K562 (cell line): ENCODE data around the gene ATF6B. TPM values are rescaled to one million over a fixed set of nuclear protein-coding genes. Genes with fewer than 3 reads are reported as not detected.
A peak's percentile ranks its signal among the peaks of the same experiment; 100 is the strongest.

Experiments
- BACH1 ChIP-seq: fragments of 200-800 bp; sonication (Bioruptor generic); IDR thresholded peaks from 2 replicates; pipeline ENCODE4 v1.6.1; 2016; ENCODE audit warnings: missing genetic modification characterization, missing compliant biosample characterization
- EP300 ChIP-seq: IDR thresholded peaks from 2 replicates; pipeline ENCODE4 v1.6.1; 2012; ENCODE audit warnings: low read length, improper control_type of control experiment
- HEY1 ChIP-seq: fragments of 250-450 bp; sonication (Bioruptor Pico); IDR thresholded peaks from 2 replicates; pipeline ENCODE4 v1.5.0; 2020; ENCODE audit warnings: mild to moderate bottlenecking, moderate library complexity, borderline replicate concordance
- ILF3 ChIP-seq: fragments of 450-650 bp; IDR thresholded peaks from 2 replicates; pipeline ENCODE4 v1.6.1; 2018; ENCODE audit warnings: antibody characterized with exemption, mild to moderate bottlenecking, moderate library complexity, borderline replicate concordance
- MCM3 ChIP-seq: fragments of 450-650 bp; IDR thresholded peaks from 2 replicates; pipeline ENCODE4 v1.6.1; 2016
- NFXL1 ChIP-seq: fragments of 450-650 bp; formaldehyde crosslinking; IDR thresholded peaks from 2 replicates; pipeline ENCODE4 v1.4.0; 2021; ENCODE audit warnings: mild to moderate bottlenecking
- PHTF2 ChIP-seq: fragments of 250-450 bp; sonication (Bioruptor Pico); IDR thresholded peaks from 2 replicates; pipeline ENCODE4 v1.5.0; 2021; ENCODE audit warnings: mild to moderate bottlenecking
- TBP ChIP-seq: optimal IDR thresholded peaks from 2 replicates; pipeline ENCODE3; 2011; ENCODE audit warnings: low read depth, low read length, improper control_type of control experiment
- TEAD1 ChIP-seq, 2 experiments: fragments of 450-650 bp in 1 of 2; sonication (generic) in 1 of 2; formaldehyde crosslinking; IDR thresholded peaks; 2 replicates each; pipeline versions ENCODE4 v1.4.0 to v1.8.0; 2020 to 2022; ENCODE audit warnings: mild to moderate bottlenecking in 2 of 2, missing genetic modification reagents in 1 of 2
- U2AF1 ChIP-seq: fragments of 200-400 bp; formaldehyde crosslinking; optimal IDR thresholded peaks from 2 replicates; pipeline ENCODE3; 2017; ENCODE audit warnings: mild to moderate bottlenecking, low read depth, low read length, moderate library complexity
- ZHX1 ChIP-seq: fragments of 150-350 bp; conservative IDR thresholded peaks from 2 replicates; pipeline ENCODE4 v1.6.1; 2014; ENCODE audit warnings: low read length
- ZNF175 ChIP-seq: fragments of 200-800 bp; sonication (Bioruptor generic); IDR thresholded peaks from 2 replicates; pipeline ENCODE4 v1.6.1; 2016; ENCODE audit warnings: low read depth, mild to moderate bottlenecking, missing genetic modification characterization, missing compliant biosample characterization
- ZNF311 ChIP-seq: fragments of 250-450 bp; sonication (Bioruptor Pico); IDR thresholded peaks from 2 replicates; pipeline ENCODE4 v1.4.0; 2020; ENCODE audit warnings: mild to moderate bottlenecking, moderate library complexity
- ZNF444 ChIP-seq: fragments of 250-450 bp; sonication (Bioruptor Pico); IDR thresholded peaks from 2 replicates; pipeline ENCODE4 v1.4.0; 2020; ENCODE audit warnings: mild to moderate bottlenecking, moderate library complexity
- ZNF644 ChIP-seq: fragments of 200-800 bp; sonication (Bioruptor generic); IDR thresholded peaks from 2 replicates; pipeline ENCODE4 v1.6.1; 2016; ENCODE audit warnings: low read depth, missing genetic modification characterization, missing compliant biosample characterization
- polyA plus RNA-seq, 8 experiments: library from polyadenylated mRNA; depleted of rRNA in 4 of 8; stranded (reverse) in 5 of 8; unstranded in 3 of 8; fragments of >200 nt; fragmentation: Nextera tagmentation in 2 of 8; fragmentation: Illumina TruSeq in 1 of 8; extraction: Ambion mirVana in 2 of 8; extraction: Trizol in 1 of 8; gene quantifications; 2 replicates each; pipeline versions ENCODE4 v1.2.1 to v1.2.3, GENCODE V29; 2011 to 2014; ENCODE audit warnings: inconsistent platforms in 1 of 8, missing spikeins in 1 of 8
- total RNA-seq, 7 experiments: library from RNA; depleted of rRNA in 6 of 7; stranded (reverse); fragments of >200 nt in 6 of 7; fragmentation: Illumina TruSeq in 2 of 7; extraction: Trizol in 2 of 7; gene quantifications; 2 replicates each; pipeline versions ENCODE4 v1.2.1 to v1.2.3, GENCODE V29; 2011 to 2021; ENCODE audit warnings: low replicate concordance in 1 of 7
- TF ChIP-seq, protein P1 (sequence below): fragments of 450-650 bp; formaldehyde crosslinking; IDR thresholded peaks from 2 replicates; pipeline ENCODE4 v1.4.0; 2022; ENCODE audit warnings: missing genetic modification characterization
- TF ChIP-seq, protein P2 (sequence below): fragments of 200-400 bp; formaldehyde crosslinking; IDR thresholded peaks from 2 replicates; pipeline ENCODE4 v1.6.1; 2017; ENCODE audit warnings: mild to moderate bottlenecking, low read depth, low read length, moderate library complexity
- TF ChIP-seq, protein P3 (sequence below), 2 experiments: fragments of 200-800 bp in 1 of 2; sonication (Bioruptor generic) in 1 of 2; sonication (generic) in 1 of 2; formaldehyde crosslinking in 1 of 2; IDR thresholded peaks in 1 of 2; conservative IDR thresholded peaks in 1 of 2; 2 replicates each; pipeline versions ENCODE4 v1.5.0 to v1.6.1; 2016 to 2020; ENCODE audit warnings: missing compliant biosample characterization in 1 of 2, missing genetic modification characterization in 1 of 2, missing genetic modification reagents in 1 of 2
- TF ChIP-seq, protein P4 (sequence below): fragments of 250-450 bp; sonication (Bioruptor Pico); IDR thresholded peaks from 2 replicates; pipeline ENCODE4 v1.4.0; 2020; ENCODE audit warnings: mild to moderate bottlenecking, moderate library complexity

The ATF6B gene
- total and polyA plus RNA-seq, 9 of the 15 experiments (the other 6 are each of a cell fraction or from before 2014, with no cell fraction given), result 20.7 to 131 (median 31.7) TPM

DNA sequence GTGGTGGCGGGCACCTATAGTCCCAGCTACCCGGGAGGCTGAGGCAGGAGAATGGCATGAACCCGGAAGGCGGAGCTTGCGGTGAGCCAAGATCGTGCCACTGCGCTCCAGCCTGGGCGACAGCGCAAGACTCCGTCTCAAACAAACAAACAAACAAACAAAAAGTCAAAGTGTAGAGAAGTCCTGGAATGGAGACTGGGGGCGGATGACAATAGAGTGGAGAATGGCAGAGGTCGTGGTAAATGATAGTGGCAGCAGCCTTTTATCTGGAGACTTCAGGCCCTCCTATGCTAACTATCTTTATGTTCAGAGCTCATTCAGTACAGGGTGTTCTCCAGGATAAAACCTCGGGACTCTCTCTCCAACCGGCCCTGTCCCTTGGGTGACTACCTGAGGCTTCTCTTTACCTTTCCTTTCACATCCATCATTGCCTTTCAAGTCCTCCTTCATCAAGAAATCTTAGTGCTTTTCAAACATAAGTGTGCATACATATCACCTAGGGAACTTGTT lies 3.4 kb upstream of the ATF6B start (continued):
- TF ChIP-seq U2AF1 (no peak), MCM3 (no peak), ZNF175 (CRISPR knock-in tag) (no peak), PHTF2 (CRISPR knock-in tag) (no peak), ZNF311 (peak; percentile 68), TEAD1 (CRISPR knock-in tag; IDR thresholded peaks at IDR 0.05) (peak in 1 of 2 experiments; percentile 90; a peak in 3 of 4 replicates), NFXL1 (CRISPR knock-in tag) (no peak), ILF3 (no peak), ZNF644 (peak; percentile 52; the same call in 1 of the 2 replicates), ZHX1 (no peak), ZNF444 (CRISPR knock-in tag) (peak; percentile 55; the same call in 1 of the 2 replicates), TBP (no peak), BACH1 (tag) (no peak; the same call in 1 of the 2 replicates), HEY1 (CRISPR knock-in tag) (no peak), EP300 (peak; percentile 98)
- TF ChIP-seq, protein P1, sequence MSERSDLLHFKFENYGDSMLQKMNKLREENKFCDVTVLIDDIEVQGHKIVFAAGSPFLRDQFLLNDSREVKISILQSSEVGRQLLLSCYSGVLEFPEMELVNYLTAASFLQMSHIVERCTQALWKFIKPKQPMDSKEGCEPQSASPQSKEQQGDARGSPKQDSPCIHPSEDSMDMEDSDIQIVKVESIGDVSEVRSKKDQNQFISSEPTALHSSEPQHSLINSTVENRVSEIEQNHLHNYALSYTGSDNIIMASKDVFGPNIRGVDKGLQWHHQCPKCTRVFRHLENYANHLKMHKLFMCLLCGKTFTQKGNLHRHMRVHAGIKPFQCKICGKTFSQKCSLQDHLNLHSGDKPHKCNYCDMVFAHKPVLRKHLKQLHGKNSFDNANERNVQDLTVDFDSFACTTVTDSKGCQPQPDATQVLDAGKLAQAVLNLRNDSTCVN, result peak; percentile 89; the same call in 1 of the 2 replicates
- TF ChIP-seq, protein P2, sequence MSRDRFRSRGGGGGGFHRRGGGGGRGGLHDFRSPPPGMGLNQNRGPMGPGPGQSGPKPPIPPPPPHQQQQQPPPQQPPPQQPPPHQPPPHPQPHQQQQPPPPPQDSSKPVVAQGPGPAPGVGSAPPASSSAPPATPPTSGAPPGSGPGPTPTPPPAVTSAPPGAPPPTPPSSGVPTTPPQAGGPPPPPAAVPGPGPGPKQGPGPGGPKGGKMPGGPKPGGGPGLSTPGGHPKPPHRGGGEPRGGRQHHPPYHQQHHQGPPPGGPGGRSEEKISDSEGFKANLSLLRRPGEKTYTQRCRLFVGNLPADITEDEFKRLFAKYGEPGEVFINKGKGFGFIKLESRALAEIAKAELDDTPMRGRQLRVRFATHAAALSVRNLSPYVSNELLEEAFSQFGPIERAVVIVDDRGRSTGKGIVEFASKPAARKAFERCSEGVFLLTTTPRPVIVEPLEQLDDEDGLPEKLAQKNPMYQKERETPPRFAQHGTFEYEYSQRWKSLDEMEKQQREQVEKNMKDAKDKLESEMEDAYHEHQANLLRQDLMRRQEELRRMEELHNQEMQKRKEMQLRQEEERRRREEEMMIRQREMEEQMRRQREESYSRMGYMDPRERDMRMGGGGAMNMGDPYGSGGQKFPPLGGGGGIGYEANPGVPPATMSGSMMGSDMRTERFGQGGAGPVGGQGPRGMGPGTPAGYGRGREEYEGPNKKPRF, result no peak
- TF ChIP-seq, protein P3, sequence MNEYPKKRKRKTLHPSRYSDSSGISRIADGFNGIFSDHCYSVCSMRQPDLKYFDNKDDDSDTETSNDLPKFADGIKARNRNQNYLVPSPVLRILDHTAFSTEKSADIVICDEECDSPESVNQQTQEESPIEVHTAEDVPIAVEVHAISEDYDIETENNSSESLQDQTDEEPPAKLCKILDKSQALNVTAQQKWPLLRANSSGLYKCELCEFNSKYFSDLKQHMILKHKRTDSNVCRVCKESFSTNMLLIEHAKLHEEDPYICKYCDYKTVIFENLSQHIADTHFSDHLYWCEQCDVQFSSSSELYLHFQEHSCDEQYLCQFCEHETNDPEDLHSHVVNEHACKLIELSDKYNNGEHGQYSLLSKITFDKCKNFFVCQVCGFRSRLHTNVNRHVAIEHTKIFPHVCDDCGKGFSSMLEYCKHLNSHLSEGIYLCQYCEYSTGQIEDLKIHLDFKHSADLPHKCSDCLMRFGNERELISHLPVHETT (CRISPR knock-in tag; conservative IDR thresholded peaks at IDR 0.05 in 1 of 2, IDR thresholded peaks at IDR 0.05 in 1 of 2), result peak in 1 of 2 experiments; percentile 77; a peak in 2 of 4 replicates
- TF ChIP-seq, protein P4, sequence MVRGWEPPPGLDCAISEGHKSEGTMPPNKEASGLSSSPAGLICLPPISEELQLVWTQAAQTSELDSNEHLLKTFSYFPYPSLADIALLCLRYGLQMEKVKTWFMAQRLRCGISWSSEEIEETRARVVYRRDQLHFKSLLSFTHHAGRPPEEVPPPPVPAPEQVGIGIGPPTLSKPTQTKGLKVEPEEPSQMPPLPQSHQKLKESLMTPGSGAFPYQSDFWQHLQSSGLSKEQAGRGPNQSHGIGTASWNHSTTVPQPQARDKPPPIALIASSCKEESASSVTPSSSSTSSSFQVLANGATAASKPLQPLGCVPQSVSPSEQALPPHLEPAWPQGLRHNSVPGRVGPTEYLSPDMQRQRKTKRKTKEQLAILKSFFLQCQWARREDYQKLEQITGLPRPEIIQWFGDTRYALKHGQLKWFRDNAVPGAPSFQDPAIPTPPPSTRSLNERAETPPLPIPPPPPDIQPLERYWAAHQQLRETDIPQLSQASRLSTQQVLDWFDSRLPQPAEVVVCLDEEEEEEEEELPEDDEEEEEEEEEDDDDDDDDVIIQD (CRISPR knock-in tag), result no peak
